GM12874 (cell line): ENCODE data around the gene KRTAP29-1.

ENCODE experiments used
- CTCF ChIP-seq: IDR thresholded peaks from 2 replicates; pipeline ENCODE4 v1.5.1; 2011; ENCODE audit warnings: low read depth, mild to moderate bottlenecking, control low read depth, low read length, moderate library complexity; ENCODE audit not compliant: insufficient read depth

The KRTAP29-1 gene

DNA sequence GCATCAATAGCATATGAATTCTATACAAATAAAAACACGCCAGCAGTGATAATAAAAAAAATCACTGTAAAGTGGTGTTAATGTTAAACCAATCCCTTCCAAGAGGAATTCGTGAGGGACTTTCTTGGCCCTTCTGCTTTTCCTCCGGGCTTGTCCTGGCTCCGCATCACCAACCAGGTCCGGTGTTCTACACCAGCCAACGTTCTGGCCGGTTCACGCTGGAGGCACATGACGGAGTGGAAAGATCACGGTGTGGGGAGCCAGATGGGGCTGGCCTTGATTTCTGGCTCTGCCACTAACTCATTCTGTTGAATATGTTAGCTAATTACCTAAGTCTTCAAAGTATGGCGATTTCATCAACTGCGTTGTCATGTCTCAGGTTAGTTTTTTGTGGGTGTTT is 1.4 kb upstream of the KRTAP29-1 start:
- no peak for TF ChIP-seq CTCF

GRCh38 chr17:41302981-41303380 is 330 bp upstream of the KRTAP29-1 start:
- TF ChIP-seq CTCF = no peak

DNA sequence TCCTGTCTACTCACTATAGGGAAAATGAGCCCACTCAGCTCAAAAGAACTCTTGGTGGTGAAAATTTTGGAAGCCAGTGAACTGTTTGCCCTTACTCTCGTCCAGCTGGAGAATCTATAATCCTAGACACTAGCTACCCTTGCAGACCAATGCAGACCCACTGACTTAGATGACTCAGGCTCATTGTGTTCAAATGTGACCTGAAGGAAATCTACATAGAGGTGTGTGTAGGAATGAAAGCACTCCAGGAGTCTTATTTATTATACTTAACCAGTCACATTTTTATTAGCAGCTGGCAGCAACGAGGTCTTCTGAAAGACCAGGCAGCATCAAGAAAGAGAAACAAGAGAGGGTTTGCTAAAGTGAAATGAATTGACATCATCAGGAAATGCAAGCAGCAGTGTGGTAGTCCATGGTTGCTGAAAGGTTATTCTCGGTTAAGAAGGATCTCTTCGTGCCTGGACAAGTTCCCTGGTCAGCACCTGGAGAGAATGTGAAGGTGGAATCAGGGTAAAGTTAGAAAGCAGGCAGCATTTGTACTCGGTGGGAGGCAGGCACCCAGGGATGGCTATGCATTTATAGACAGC is 1.4 kb downstream of the KRTAP29-1 start:
- TF ChIP-seq CTCF = no peak

DNA sequence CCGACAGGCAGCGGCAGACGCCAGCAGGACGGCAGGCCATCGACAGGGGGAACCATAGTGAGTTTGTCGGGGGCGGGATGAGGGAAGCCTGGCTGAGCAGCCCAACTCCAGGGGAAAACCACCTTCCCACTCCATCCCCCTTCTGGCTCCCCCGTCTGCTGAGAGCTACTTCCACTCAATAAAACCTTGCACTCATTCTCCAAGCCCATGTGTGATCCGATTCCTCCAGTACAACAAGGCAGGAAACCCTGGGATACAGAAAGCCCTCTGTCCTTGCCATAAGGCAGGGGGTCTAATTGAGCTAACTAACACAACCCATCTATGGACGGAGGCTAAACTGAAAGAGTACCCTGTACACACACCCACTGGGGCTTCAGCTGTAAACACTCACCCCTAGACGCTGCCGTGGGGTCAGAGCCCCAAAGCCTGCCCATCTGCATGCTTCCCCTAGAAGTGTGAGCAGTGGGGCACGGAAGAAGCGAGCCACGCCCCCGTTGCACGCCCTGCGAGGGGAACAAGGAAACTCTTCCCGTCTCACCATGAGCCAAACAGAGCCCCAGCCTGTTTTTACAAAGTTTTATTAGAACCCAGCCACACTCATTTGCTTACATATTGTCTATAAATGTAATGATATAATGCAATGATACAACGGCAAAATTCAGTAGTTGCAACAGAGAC is 4.1 kb downstream of the KRTAP29-1 start:
- TF ChIP-seq CTCF = no peak

GRCh38 chr17:41296846-41297245 is 5.8 kb downstream of the KRTAP29-1 start:
- no peak for TF ChIP-seq CTCF

- no peak for TF ChIP-seq CTCF
Measured at GRCh38 chr17:41294016-41294415, 8.6 kb downstream of the KRTAP29-1 start.

GRCh38 chr17:41287050-41287449 is 15.6 kb downstream of the KRTAP29-1 start:
- TF ChIP-seq CTCF = no peak
